ENCODE data around the gene TMEM134. TPM values are rescaled to one million over a fixed set of nuclear protein-coding genes. Genes with fewer than 3 reads are reported as not detected.

Gene TMEM134
- total RNA-seq, 1 donor from 2014 or later: 13.1 TPM

- no peak for DNase-seq
Measured at GRCh38 chr11:67500831-67501715, 32.0 kb upstream of the TMEM134 start.

- no peak for DNase-seq
Measured at GRCh38 chr11:67500484-67500821, 31.4 kb upstream of the TMEM134 start.

GRCh38 chr11:67499808-67500483 lies 30.9 kb upstream of the TMEM134 start:
- DNase-seq: no peak

GRCh38 chr11:67498544-67498972 lies 29.5 kb upstream of the TMEM134 start:
- DNase-seq: no peak

GRCh38 chr11:67497656-67498291 lies 28.7 kb upstream of the TMEM134 start:
- DNase-seq: no peak

- DNase-seq: no peak
Measured at GRCh38 chr11:67496113-67496512, 27.1 kb upstream of the TMEM134 start.

- DNase-seq: no peak
Measured at GRCh38 chr11:67495234-67496005, 26.4 kb upstream of the TMEM134 start.

GRCh38 chr11:67494371-67495233 lies 25.6 kb upstream of the TMEM134 start:
- DNase-seq: no peak

GRCh38 chr11:67493548-67494370 lies 24.7 kb upstream of the TMEM134 start:
- no peak for DNase-seq

GRCh38 chr11:67492801-67493547 lies 23.9 kb upstream of the TMEM134 start:
- no peak for DNase-seq

GRCh38 chr11:67492069-67492727 lies 23.1 kb upstream of the TMEM134 start:
- no peak for DNase-seq

- no peak for DNase-seq
Measured at GRCh38 chr11:67491276-67492068, 22.4 kb upstream of the TMEM134 start.

- no peak for DNase-seq
Measured at GRCh38 chr11:67490727-67491065, 21.6 kb upstream of the TMEM134 start.

- no peak for DNase-seq
Measured at GRCh38 chr11:67489885-67490726, 21.1 kb upstream of the TMEM134 start.

- no peak for DNase-seq
Measured at GRCh38 chr11:67489203-67489884, 20.3 kb upstream of the TMEM134 start.

- no peak for DNase-seq
Measured at GRCh38 chr11:67486481-67487195, 17.6 kb upstream of the TMEM134 start.

All from occipital lobe (tissue), 2 donors.